CD14-positive monocyte (primary cell): ENCODE data around the gene CALM1. TPM values are rescaled to one million over a fixed set of nuclear protein-coding genes. Genes with fewer than 3 reads are reported as not detected.

Experiments used
- DNase-seq, 3 donors: peaks; one replicate each; pipeline ENCODE4 v3.0.0-alpha.2; 2011 to 2022
- H2AFZ ChIP-seq: 2 replicates; pipeline ENCODE4 v1.6.0; 2012; ENCODE audit warnings: mild to moderate bottlenecking, low read depth, low read length, inconsistent platforms; ENCODE audit not compliant: insufficient read depth, poor library complexity, severe bottlenecking
- H3K27ac ChIP-seq, 2 donors: 1 replicate in 1 of 2; 2 replicates in 1 of 2; pipeline ENCODE4 v1.5.1; 2012 to 2013; ENCODE audit warnings: low read length in 2 of 2, control low read depth in 1 of 2, inconsistent platforms in 1 of 2, low read depth in 1 of 2, mild to moderate bottlenecking in 1 of 2
- H3K27me3 ChIP-seq, 2 donors: one replicate each; pipeline versions ENCODE4 v1.6.0 to v1.6.1; 2011 to 2013; ENCODE audit warnings: low read length in 2 of 2; ENCODE audit not compliant: control insufficient read depth in 2 of 2, insufficient read depth in 2 of 2
- H3K36me3 ChIP-seq, 2 donors: replicated peaks in 1 of 2; 1 replicate in 1 of 2; 2 replicates in 1 of 2; pipeline versions ENCODE4 v1.5.1 to v1.6.1; 2012 to 2013; ENCODE audit warnings: low read length in 2 of 2, control low read depth in 1 of 2, inconsistent platforms in 1 of 2, mild to moderate bottlenecking in 1 of 2; ENCODE audit not compliant: insufficient read depth in 2 of 2, control insufficient read depth in 1 of 2
- H3K4me1 ChIP-seq, 2 donors: 1 replicate in 1 of 2; 2 replicates in 1 of 2; pipeline versions ENCODE4 v1.5.1 to v1.6.1; 2012 to 2013; ENCODE audit warnings: low read length in 2 of 2, control low read depth in 1 of 2, inconsistent platforms in 1 of 2, mild to moderate bottlenecking in 1 of 2, moderate library complexity in 1 of 2; ENCODE audit not compliant: insufficient read depth in 2 of 2, control insufficient read depth in 1 of 2
- H3K4me2 ChIP-seq: replicated peaks from 2 replicates; pipeline ENCODE3; 2012; ENCODE audit warnings: low read length, moderate library complexity, mild to moderate bottlenecking; ENCODE audit not compliant: poor library complexity, severe bottlenecking; ENCODE audit errors: extremely low read depth
- H3K4me3 ChIP-seq, 3 experiments: fragments of 200-600 bp in 1 of 3; sonication (generic) in 1 of 3; replicated peaks in 1 of 3; 1 replicate in 2 of 3; 2 replicates in 1 of 3; pipeline ENCODE4 v1.5.1; 2011 to 2013; ENCODE audit warnings: low read length in 3 of 3, mild to moderate bottlenecking in 3 of 3, control low read depth in 2 of 3, low read depth in 2 of 3, inconsistent platforms in 1 of 3, moderate library complexity in 1 of 3
- H3K79me2 ChIP-seq: 2 replicates; pipeline ENCODE4 v1.6.0; 2012; ENCODE audit warnings: mild to moderate bottlenecking, control low read depth, inconsistent platforms, low read length, moderate library complexity; ENCODE audit not compliant: insufficient read depth
- H3K9ac ChIP-seq: 2 replicates; pipeline ENCODE4 v1.6.0; 2017; ENCODE audit warnings: low read length, mild to moderate bottlenecking; ENCODE audit not compliant: insufficient read depth, poor library complexity, severe bottlenecking
- H3K9me3 ChIP-seq, 2 donors: replicated peaks in 1 of 2; 1 replicate in 1 of 2; 2 replicates in 1 of 2; pipeline versions ENCODE4 v1.5.1 to v1.6.1; 2012 to 2013; ENCODE audit warnings: low read length in 2 of 2, control low read depth in 1 of 2; ENCODE audit not compliant: control insufficient read depth in 1 of 2, insufficient read depth in 1 of 2
- H4K20me1 ChIP-seq: 2 replicates; pipeline ENCODE4 v1.6.0; 2012; ENCODE audit warnings: mild to moderate bottlenecking, low read length, control low read depth, moderate library complexity; ENCODE audit not compliant: insufficient read depth
- H3K27ac Mint-ChIP-seq, 7 donors: one replicate each; pipeline ENCODE4 v1.8.0; 2020; ENCODE audit warnings: mild to moderate bottlenecking in 7 of 7, mixed read lengths in 7 of 7, moderate library complexity in 6 of 7, inconsistent platforms in 2 of 7
- H3K27me3 Mint-ChIP-seq, 3 donors: one replicate each; pipeline ENCODE4 v1.8.0; 2021 to 2022; ENCODE audit warnings: low read depth in 3 of 3, mild to moderate bottlenecking in 3 of 3, mixed read lengths in 3 of 3, moderate library complexity in 3 of 3, inconsistent platforms in 1 of 3
- H3K36me3 Mint-ChIP-seq, 2 donors: one replicate each; pipeline ENCODE4 v1.8.0; 2020; ENCODE audit warnings: mixed read lengths in 2 of 2, inconsistent platforms in 1 of 2, mild to moderate bottlenecking in 1 of 2
- H3K4me1 Mint-ChIP-seq: one replicate; pipeline ENCODE4 v1.8.0; 2020; ENCODE audit warnings: mild to moderate bottlenecking, mixed read lengths
- H3K4me3 Mint-ChIP-seq, 2 donors: one replicate each; pipeline ENCODE4 v1.8.0; 2020; ENCODE audit warnings: mild to moderate bottlenecking in 2 of 2, mixed read lengths in 2 of 2, moderate library complexity in 1 of 2
- H3K9me3 Mint-ChIP-seq, 7 donors: one replicate each; pipeline ENCODE4 v1.8.0; 2020 to 2022; ENCODE audit warnings: mixed read lengths in 7 of 7, mild to moderate bottlenecking in 6 of 7, moderate library complexity in 6 of 7, inconsistent platforms in 2 of 7
- CTCF ChIP-seq: fragments of 200-600 bp; IDR thresholded peaks from one replicate; pipeline ENCODE4 v1.8.0; 2022; ENCODE audit warnings: antibody characterized with exemption, mild to moderate bottlenecking
- WGBS: methylation state at CpG from one replicate; pipeline ENCODE4 v1.1.5; 2013; ENCODE audit warnings: missing lambda C conversion rate; ENCODE audit not compliant: insufficient coverage; 5-methylcytosine and 5-hydroxymethylcytosine counted together
- intact Hi-C, 2 donors: fragments of 100-400 bp; cut with micrococcal nuclease; formaldehyde crosslinking; loops; one replicate each; pipeline versions ENCODE4 v1.15.0 to v1.15.1; 2023
- polyA plus RNA-seq, 3 donors: library from polyadenylated mRNA; depleted of rRNA in 1 of 3; unstranded in 2 of 3; stranded (reverse) in 1 of 3; fragments of 300-500 nt in 2 of 3; fragments of >200 nt in 1 of 3; fragmentation: Illumina TruSeq in 2 of 3; gene quantifications; 1 replicate in 2 of 3; 2 replicates in 1 of 3; pipeline ENCODE4 v1.2.3, GENCODE V29; 2012 to 2021

Gene CALM1
- polyA plus RNA-seq, 3 donors, result 277 to 912 (median 906) TPM

GRCh38 chr14:90405755-90406154 lies 8.9 kb downstream of the CALM1 start:
- Mint-ChIP-seq H3K4me1 (peaks cover 18% of the 10 kb centered on the region), H3K27me3 (no peaks in the 10 kb centered on the region), H3K9me3 (no peaks in the 10 kb centered on the region), H3K27ac (peak overlapping the region in 1 of 7 donors; percentile 8), H3K36me3 (peaks cover 67 to 70% of the 10 kb centered on the region in 2 donors), H3K4me3 (no peak overlapping the region)
- Histone ChIP-seq H3K27ac (no peak overlapping the region), H2AFZ (no peak overlapping the region), H3K4me1 (peaks cover 1 to 10% of the 10 kb centered on the region in 2 donors), H3K79me2 (peaks cover 26% of the 10 kb centered on the region), H3K27me3 (no peaks in the 10 kb centered on the region), H4K20me1 (peaks cover 73% of the 10 kb centered on the region), H3K36me3 (peaks cover 53 to 73% of the 10 kb centered on the region in 2 donors), H3K4me3 (no peak overlapping the region), H3K9ac (no peak overlapping the region), H3K9me3 (no peaks in the 10 kb centered on the region), H3K4me2 (no peak overlapping the region)
- no peak for DNase-seq
- no peak for TF ChIP-seq CTCF
- intact Hi-C loops, result loop anchor here in 1 of 2 donors (10.0 kb wide), 1 partner anchor 419 kb away; no protein-coding TSS in a partner anchor
- WGBS, result no CpG with 5 or more reads among the region's 4 CpGs

GRCh38 chr14:90406384-90406798 lies 9.6 kb downstream of the CALM1 start:
- intact Hi-C loops, result loop anchor here in 1 of 2 donors (10.0 kb wide), 1 partner anchor 418 kb away; no protein-coding TSS in a partner anchor
- Mint-ChIP-seq H3K4me3 (no peak overlapping the region), H3K36me3 (peaks cover 60 to 63% of the 10 kb centered on the region in 2 donors), H3K27me3 (no peaks in the 10 kb centered on the region), H3K9me3 (no peaks in the 10 kb centered on the region), H3K27ac (peak overlapping the region in 2 of 7 donors; percentile 33 to 58), H3K4me1 (peaks cover 12% of the 10 kb centered on the region)
- Histone ChIP-seq H3K4me2 (no peak overlapping the region), H2AFZ (no peak overlapping the region), H3K36me3 (peaks cover 46 to 66% of the 10 kb centered on the region in 2 donors), H3K27me3 (no peaks in the 10 kb centered on the region), H3K27ac (no peak overlapping the region), H3K9ac (no peak overlapping the region), H3K4me1 (peaks cover 0 to 7% of the 10 kb centered on the region in 2 donors), H3K9me3 (no peaks in the 10 kb centered on the region), H3K79me2 (peaks cover 20% of the 10 kb centered on the region), H3K4me3 (no peak overlapping the region), H4K20me1 (peaks cover 67% of the 10 kb centered on the region)
- TF ChIP-seq CTCF, result no peak
- 100% methylated on average over 3 of the region's 3 CpGs for WGBS
- DNase-seq, result no peak
